NCI-H1048 (cell line): ENCODE results near the gene USH2A.
"Not testable (repeated sequence)": the region's sequence is repeated elsewhere in the genome, so short reads cannot be mapped to it uniquely, and the experiment has no call there.

ENCODE experiments used
- DNase-seq: peaks from one replicate; lab custom pipeline; 2025; lab: John Stamatoyannopoulos, UW

The USH2A gene

GRCh38 chr1:216046336-216046735, 376.9 kb downstream of the USH2A start:
- no peak for DNase-seq

GRCh38 chr1:216045400-216045799, 377.8 kb downstream of the USH2A start:
- DNase-seq, result no peak

DNA sequence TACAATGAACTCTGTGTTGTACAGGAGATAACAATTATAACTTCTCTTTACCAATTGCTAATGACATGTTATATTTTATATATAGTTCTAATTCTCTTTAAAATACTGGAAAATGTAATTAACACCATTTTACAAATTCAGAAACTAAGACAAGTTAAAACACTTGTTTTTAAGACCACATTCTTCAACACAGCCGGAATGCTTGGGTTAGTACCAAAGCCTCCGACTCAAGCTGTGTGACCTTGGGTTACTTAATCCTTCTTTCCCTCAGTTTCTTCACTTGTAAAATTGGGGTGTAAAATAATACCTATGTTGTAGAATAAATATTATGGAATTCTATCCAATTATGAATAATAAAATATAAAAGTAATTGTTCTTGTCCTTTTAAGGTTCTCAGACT, 378.7 kb downstream of the USH2A start:
- no peak for DNase-seq

GRCh38 chr1:216034506-216034905, 388.7 kb downstream of the USH2A start:
- DNase-seq, result no peak

- DNase-seq, result no peak
Observed at GRCh38 chr1:216032961-216033614, 390.2 kb downstream of the USH2A start.

GRCh38 chr1:216032284-216032683, 391.0 kb downstream of the USH2A start:
- DNase-seq, result no peak

- no peak for DNase-seq
Observed at GRCh38 chr1:216028631-216029030, 394.6 kb downstream of the USH2A start.

DNA sequence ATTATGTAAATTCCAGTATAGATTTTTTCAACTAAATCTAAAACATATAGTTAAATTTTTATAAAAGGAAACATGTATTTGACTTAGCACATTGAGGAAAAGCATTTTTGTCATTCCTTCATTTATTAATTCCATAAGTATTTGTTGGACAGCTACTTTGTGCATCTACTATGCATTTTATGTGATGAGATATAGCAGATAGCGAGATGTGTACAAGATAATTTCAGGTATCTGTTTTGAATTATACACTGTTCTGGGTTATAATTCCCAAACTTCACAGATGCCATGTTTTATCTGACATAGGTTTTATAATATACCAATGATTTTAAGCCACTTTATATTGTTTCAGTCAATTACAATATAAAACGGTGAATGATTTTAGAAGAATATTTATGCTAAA, 398.7 kb downstream of the USH2A start:
- no peak for DNase-seq

DNA sequence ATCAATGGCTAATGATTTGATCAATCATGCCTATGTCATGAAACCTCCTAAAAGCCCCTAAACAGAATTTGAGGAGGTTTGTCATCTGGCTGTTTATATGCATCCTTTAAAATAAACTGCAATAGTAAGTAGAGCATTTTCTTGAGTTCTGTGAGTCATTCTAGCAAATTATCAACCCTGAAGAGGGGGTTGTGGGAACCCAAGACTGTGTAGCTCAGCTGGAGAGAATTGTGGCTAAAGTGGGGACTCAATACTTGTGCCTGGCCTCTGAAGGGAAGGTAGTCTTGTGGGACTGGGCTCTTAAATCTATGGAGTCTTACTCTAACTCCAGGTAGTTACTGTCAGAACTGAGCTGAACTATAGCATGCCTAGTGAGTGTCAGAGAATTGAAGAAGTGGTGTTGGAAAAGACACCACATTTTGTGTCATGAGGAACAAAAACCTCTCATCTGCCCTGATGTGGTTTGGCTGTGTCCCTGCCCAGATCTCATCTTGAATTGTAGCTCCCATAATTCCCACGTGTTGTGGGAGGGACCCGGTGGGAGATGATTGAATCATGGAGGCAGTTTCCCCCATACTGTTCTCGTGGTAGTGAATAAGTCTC, 402.4 kb downstream of the USH2A start:
- no peak for DNase-seq

DNA sequence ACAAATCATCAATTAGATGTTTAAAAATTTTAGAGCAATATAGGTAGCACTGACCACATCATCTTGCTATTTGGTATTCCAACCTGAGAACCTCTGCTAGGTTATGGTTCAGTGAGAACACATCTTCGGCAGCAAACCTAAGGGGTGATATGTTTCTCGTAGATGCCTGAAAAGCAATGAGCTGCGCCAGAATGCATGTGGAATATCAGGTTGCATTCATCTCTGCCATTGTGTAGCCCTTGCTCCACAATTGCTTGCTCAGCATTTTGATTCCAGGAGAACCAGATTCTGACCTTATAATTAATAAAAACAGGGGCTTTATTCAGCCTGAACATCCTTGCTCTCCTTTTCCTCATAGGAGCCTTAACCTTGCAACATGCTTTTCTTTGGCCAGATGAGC, 408.1 kb downstream of the USH2A start:
- no peak for DNase-seq

DNA sequence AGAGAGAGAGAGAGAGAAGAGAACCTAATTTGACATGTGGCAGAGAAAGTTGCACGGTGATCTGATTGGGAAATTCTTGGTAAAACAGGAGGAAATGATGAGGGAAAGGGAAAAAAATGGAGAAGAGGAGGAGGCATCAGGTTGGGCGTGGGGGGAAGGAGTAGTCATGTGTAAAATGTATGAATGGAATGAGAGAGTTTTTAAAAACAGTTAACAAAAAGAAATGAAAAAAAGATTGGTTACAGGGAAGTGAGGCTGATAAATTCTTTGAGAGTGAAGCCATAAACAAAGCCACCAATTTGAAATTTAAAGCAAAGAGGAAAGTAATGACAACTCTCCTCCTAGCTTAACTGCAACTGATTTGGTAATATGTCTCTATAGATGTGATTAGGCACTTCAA, 409.2 kb downstream of the USH2A start:
- no peak for DNase-seq

DNA sequence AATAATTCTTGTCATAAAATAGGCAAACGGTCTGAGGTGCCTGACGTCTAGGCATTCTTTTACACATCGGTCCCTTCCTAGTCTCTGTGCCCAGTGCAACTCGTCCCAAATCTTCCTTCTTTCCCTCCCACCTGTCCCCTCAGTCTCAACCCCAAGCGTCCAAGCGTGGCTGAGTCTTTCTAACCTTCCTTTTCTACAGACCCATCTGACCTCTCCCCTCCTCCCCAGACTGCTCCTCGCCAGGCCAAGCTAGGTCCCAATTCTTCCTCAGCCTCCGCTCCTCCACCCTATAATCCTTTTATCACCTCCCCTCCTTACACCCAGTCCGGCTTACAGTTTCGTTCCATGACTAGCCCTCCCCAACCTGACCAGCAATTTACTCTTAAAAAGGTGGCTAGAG, 413.8 kb downstream of the USH2A start:
- not testable (repeated sequence) for DNase-seq

GRCh38 chr1:216005916-216006315, 417.3 kb downstream of the USH2A start:
- DNase-seq, result no peak

GRCh38 chr1:215992620-215993019, 430.6 kb downstream of the USH2A start:
- DNase-seq, result peak; percentile 42

- DNase-seq, result no peak
Observed at GRCh38 chr1:215987092-215987875, 436.0 kb downstream of the USH2A start.

DNA sequence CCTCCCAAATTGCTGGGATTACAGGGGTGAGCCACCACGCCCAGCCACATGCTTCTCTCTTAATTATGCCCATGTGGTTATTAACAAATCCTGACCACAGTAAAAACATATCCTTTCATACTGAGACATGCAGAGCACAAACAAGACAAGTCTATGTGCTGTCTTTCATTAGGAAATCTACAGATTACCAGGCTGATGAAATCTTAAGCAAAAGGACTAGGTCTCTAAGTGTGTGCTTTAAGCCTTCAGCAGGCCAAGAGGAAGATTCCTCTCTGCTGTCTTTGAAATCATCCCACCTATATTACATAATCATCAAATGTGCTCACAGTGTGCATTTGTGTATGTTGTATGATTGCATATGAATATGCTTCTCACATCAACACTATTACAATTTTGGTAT, 436.8 kb downstream of the USH2A start:
- no peak for DNase-seq

DNA sequence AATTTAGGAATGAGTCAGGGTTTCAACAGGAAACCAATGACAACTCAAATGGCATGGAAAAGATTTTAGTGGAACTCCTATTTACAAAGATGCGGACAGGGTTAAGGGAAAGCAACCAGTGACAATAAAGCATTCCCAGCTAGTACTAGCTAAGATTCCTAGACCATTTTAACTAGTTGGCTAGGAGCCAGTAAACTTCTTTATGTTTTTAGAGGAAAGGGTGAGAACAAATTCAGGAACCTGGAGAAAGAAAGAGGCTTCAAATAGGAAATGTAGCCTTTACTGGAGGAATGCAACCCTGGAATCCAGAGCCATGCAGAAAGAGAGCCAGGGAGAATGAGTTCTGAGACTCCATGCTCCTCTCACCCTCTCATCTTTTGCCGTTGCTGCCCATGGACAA, 439.6 kb downstream of the USH2A start:
- no peak for DNase-seq

DNA sequence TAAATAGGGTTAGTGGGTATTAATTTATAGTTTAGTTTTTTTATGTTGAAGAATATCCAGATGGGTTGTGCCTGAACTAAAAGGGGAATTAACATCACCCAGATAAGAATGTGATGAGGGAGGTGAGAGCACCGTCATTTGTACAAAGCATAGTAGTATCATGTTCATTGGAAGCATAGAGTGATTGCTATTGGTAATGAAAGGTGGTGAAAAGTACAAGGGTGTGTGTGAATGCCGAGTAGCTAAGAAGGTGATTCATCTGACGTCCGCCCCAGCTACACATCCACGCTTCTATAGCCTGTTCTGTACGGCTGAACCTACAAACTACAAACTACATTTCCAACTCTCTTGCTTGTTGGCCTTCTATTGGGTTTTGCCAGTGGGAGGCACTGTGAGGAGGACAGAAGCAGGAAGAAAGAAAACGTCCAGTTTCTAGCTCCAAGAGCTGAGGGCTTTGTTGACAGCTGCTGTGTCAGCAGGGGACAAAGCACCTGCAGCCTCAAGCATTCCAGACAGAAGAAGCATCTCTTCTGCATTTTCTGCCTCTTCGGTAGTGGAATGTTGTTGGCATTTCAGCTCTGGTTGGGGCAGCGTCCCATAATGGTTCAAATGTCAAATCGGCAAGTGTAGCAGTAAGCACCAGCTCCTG, 451.3 kb downstream of the USH2A start:
- DNase-seq, result no peak

DNA sequence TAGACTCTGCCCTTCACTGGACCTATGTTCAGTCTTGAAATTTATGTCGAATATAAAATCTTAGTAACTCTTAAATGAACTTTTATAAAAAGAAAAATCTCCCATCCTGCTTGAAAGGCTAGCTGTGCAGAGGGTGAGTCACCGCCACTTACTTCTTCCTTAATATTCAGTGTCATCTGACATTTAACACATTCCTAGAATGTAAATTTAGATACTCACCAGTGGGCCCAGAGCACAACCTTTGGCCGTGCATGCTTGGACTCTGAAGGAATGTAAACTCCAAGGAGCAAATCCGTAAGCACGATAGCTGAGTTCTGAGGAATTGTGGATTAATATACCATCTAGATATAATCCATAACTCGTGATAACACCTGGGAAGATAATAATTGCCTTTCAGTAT, 452.8 kb downstream of the USH2A start:
- DNase-seq, result no peak

DNA sequence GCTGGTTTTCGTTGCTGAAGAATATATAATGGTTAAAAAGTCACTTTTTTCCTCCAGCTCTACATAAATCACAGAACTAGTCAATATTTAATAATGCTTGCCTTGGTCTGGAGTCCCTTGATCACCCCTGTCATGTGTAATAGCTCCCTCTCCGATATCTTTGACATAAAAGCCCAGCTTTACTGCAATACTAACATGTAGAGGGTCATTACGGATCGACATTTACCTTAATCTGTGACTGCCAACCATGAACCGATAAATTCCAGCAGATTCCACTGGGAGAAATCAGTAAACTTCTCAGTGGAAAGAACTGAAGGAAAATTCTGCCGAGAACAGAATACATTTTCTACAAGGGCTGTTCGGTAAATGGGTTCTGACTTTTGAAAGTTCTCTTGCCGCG, 459.6 kb downstream of the USH2A start:
- DNase-seq, result no peak

GRCh38 chr1:215963040-215963439, 460.2 kb downstream of the USH2A start:
- DNase-seq, result no peak

- DNase-seq, result no peak
Observed at GRCh38 chr1:215958841-215959240, 464.4 kb downstream of the USH2A start.

DNA sequence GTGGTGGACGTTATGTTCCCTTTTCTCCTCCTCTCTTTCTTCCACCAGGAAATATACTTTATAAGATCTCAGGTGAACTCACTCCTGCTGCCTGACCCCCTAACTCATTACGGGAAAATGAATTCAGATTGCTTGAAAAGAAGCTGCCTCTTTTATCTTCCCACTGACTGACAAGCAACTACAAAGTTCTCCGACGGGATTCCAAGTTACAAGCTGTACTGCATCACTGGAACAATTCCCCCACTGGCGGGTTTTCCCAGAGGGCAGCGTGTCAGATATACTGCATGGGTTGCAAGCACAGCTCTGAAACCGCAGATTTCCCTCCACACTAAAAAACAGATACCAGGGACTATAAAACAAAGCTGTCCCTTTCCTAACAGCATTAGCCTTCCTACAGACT, 465.6 kb downstream of the USH2A start:
- DNase-seq, result no peak
